Activated CD4-positive, CD25-positive, alpha-beta regulatory T cell treated with anti-CD3 and anti-CD28 coated beads, Interleukin-2, amount 50 U/mL, for 72 hours (primary cell): ENCODE results near the gene BET1.
"Not testable (repeated sequence)": the region's sequence is repeated elsewhere in the genome, so short reads cannot be mapped to it uniquely, and the experiment has no call there.

Experiments
- DNase-seq: peaks from one replicate; pipeline ENCODE4 v3.0.0; 2021

Gene BET1

DNA sequence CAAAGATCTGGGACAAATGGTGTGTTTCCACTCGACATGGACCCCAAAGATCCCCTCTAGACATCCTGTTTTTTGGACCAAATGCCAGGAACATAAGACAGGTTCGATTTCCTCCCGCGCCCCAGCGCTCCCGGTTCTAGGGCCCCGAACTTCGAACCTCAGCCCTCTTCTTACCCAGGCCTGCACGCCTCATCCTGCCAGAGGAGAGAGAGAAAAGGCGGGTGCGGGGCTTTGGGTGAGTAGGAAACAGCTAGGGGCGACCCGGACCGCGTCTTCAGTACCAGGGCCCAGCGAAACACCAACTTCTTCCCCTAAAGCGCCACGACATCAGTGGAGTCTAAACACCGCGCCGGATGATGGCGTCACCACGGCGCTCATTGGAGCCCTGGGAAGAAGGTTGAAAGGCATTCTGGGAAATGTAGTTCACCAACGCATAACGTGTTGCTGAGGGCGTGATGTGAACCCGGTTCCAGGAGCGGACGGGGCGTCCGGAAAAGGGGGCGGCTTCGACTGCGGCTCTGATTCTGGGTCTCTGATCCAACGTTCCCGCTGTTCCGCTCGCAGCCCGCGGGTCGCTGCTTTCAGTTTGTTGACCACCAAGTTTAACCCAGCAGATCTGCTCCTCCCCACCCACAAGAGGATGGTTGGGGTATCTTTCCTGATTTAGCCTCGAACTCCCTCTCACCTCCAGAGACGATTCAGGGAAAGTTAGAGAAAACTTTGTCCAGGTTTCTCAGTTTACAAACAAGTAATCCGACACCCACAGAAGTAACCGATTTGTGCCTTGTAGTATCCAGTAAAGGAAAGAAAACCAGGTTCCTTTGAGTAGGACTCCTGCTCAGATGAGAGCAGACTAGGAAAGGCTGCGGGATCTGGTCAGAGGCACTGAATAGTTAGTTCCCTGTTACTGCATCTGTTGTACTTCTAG is at the start of gene BET1:
BET1 (minus strand) TSS at position 332 of the 928 bp plus-strand sequence; CDS start at position 193, 139 bp downstream.
- peak; percentile 86 for DNase-seq

GRCh38 chr7:94053532-94053931 is 49.4 kb upstream of the BET1 start:
- no peak for DNase-seq

DNA sequence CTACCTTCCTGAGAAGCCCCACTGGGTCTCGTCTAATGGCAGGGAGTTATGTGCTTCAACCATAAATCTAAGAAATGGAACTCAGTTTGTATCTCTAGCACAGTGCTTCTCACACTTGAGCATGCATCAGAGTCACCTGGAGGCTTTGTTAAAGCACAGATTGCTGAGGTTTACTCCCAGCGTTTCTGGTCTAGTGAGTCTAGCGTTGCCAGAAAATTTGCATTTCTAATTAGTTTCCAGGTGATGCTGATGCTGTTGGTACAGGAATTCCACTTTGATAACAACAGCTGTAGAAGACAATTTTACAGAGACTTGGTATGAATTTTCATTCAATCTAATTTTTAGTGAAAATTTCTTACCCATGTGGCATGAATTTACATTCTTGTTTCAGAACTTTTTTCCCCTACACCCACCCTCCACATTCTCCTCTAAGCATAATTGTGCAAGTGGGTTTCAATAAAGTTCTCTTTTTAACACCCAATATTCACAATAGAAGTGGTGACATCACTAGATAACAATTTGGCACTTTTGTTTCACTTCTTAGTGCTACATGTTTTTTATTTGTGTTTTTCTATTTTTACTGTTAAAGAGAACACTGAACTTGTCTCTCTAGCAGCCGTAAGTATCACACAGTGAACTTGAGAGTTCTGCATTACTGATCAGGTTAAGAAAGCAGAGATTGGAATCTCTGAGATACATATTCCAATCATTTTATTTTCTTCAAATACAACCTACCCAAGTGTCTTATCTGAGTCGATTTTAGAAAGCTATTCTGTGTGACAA is 48.4 kb upstream of the BET1 start:
- DNase-seq, result no peak

- no peak for DNase-seq
Measured at GRCh38 chr7:94050046-94050445, 45.9 kb upstream of the BET1 start.

DNA sequence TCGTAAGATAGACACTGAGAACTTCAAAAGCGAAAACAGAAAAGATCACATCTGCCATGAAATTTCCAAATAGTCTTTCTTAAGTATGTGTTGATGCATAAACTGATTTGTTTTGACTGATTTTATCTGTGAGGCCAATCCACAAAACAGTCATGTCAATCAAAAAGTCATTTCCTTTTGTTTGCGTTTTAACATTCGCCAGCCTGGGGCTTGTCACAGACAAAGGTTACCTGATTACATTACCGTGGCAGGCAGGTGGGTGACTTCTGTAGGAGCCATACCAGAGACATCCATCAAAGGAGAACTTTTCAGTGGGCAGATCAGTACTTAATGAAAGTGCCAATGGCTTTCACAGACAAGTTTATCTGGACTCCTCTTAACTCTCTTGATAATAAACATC is 45.5 kb upstream of the BET1 start:
- no peak for DNase-seq

DNA sequence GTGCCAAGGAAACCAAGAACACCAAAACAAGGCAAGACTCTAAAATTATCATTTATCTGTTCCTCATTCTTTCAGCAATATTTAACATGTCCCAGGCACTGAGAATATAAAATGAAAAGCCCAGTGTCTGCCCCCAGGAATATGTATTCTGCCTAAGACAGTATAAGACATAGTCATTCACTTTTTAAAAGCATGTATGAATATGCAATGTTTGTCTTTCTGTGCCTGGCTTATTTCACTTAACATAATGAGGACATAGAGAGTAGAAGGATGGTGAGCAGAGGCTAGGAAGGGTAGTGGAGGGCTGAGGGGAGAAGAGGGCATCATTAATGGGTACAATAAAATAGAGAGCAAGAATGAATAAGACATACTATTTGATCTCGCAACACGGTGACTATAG is 44.6 kb upstream of the BET1 start:
- DNase-seq, result no peak

- no peak for DNase-seq
Measured at GRCh38 chr7:94047956-94048355, 43.8 kb upstream of the BET1 start.

DNA sequence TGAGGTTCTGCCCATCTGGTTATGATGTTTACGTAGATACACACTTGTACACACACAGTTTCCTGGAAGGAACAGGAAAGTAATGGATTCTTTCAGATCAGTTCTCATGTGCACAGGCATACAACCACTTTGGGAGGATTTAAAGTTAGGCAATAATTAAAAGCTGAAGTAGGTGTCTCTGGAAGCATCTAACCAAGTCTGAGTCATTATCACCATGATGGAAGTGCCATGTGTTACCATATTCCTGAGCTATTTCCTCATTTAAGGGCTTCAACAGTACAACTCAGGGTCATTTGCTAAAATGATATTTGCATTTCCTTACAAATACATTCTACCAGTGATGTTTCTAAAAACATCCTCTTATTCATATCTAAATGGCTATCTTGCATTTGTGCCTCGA is 41.4 kb upstream of the BET1 start:
- DNase-seq, result no peak

DNA sequence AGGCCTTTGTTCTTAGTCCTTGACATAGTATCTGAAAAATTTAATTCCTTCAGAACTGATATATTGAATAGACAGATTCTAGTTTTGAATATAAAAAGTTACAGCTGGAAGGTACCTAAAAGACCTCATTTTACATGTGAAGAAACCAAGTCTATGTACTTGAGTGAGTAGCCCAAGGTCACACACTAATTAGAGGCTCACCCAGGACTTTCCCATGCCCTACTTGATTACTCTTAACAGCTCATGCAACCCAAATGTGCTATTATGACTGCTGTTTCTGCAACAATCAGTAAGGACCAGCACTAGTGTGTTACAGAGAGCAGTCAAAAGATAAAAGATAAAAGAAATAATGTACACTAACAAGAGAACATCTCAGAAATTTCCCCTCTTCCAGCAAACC is 40.7 kb upstream of the BET1 start:
- DNase-seq, result no peak

- DNase-seq, result no peak
Measured at GRCh38 chr7:94043299-94043698, 39.1 kb upstream of the BET1 start.

DNA sequence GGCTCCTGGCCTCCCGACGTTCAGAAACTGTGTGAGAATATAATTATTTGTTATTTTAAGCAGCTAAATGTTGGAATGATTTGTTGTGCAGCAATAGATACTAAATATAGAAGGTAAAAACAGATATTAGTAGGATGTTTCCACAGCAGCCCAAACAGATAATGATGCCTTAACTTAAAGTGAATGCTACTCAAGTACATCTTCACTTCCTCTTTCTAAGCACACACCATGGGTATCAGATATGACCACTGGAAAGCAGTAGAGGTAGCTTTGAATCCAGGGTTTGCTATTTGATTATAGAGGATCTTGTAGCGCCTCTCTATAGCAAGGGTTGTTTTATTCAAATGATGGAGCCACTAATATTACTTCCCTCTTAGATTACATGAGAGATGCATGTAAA is 38.2 kb upstream of the BET1 start:
- no peak for DNase-seq

DNA sequence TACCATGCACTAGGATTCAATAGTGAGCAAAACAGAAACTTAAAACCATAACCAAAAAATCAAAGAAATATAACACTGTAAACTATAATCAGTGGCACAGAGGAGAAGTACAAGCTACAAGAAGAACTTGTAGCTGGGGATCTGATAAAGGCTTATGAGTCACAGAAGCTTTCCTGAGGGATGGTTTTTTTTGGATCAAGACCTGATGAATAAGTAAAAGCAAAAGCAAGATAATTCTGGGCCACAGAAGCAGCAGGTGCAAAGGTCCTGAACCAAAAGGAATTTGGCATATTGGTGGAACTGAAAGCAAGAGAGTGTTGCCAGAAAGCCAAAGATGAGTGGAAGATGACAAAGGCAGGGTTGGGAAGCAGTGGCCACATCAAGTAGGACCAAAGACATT is 37.4 kb upstream of the BET1 start:
- no peak for DNase-seq

DNA sequence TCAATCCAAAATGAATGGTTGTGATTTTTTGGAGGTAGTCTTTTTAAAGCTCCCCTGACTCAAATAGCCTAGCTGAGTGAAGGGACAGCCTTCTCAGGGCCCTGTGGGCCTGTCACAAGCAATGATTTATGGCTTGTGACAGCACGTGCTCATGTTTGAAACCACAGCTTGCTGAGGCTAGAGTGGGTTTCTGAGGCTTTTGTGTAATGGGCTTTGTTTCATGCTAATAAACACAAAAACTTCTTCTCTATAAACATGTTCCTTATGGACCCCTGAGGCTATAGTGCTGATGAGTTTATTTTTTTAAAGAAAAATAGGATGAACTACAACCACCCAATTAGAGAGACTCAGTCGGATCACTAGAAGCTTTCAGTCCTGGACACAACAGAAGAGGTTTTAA is 36.1 kb upstream of the BET1 start:
- DNase-seq, result no peak

- DNase-seq, result no peak
Measured at GRCh38 chr7:94039368-94040035, 35.3 kb upstream of the BET1 start.

DNA sequence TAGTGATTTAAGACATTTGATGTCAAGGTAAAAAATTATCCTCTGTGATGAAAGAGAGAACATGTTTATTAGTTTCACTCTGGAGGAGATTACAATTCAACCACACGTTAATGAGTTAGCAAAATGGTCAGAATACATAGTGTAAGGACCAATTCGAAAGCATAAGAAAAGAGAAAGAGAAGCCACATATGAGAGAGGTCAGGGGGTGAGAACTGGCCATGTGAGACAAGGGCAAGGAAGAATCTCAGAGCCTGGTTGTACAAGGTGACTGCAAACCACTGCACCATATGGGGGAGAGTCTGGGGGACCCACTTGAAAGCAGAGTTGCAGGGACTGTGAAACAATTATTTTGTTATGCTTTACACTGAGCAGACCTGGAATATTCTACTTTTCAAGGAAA is 27.7 kb upstream of the BET1 start:
- no peak for DNase-seq

GRCh38 chr7:94030634-94031033 is 26.5 kb upstream of the BET1 start:
- no peak for DNase-seq

- DNase-seq, result no peak
Measured at GRCh38 chr7:94029976-94030375, 25.8 kb upstream of the BET1 start.

- no peak for DNase-seq
Measured at GRCh38 chr7:94028768-94029167, 24.6 kb upstream of the BET1 start.

DNA sequence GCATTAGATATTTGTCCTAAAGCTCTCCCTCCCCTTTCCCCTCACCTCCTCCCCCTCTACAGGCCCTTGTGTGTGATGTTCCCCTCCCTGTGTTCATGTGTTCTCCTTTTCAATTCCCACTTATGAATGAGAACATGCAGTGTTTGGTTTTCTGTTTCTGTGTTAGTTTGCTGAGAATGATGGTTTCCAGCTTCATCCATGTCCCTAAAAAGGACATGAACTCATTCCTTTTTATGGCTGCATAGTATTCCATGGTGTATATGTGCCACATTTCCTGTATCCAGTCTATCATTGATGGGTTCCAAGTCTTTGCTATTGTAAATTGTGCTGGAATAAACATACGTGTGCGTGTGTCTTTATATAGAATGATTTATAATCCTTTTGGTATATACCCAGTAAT is 22.5 kb upstream of the BET1 start:
- DNase-seq, result not testable (repeated sequence)

DNA sequence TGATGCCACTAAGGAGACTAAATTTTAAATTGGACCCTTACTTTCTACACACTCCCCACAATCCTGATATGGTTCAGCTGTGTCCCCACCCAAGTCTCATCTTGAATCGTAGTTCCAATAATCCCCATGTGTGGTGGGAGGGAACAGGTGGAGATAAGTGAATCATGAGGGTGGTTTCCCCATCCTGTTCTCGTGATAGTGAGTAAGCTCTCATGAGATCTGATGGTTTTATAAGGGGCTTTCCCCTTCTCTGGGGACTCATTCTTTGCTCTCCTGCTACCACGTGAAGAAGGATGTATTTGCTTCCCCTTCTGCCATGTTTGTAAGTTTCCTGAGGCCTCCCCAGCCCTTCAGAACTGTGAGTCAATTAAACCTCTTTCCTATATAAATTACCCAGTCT is 18.4 kb upstream of the BET1 start:
- no peak for DNase-seq

- no peak for DNase-seq
Measured at GRCh38 chr7:94016786-94017185, 12.6 kb upstream of the BET1 start.

- DNase-seq, result no peak
Measured at GRCh38 chr7:94015538-94015937, 11.4 kb upstream of the BET1 start.

DNA sequence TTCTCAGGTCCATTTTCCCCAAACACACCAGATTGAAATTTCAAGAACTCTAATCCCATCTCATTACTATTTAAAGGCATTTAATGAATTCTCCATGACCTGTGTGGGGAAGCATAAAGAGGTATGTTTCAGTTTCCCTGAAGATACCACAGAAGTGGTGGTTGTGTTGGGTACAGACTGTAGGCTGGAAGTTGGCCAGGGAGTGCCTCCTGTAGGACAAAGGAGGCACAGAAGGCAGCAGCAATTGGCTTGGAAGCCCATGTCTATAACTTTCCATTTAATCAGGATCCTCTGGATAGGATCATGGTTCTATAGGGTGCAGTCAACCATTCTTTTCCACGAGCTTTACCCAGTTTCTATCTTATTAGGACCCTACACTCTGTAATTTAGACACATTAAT is 8.6 kb upstream of the BET1 start:
- no peak for DNase-seq
